ENCODE measurements around the gene WWC1.

The WWC1 gene

GRCh38 chr5:168291342-168291963 is at the start of gene WWC1:
Gene WWC1, plus strand, starts transcription at chr5:168291645. Its CDS starts 508 bp downstream, at chr5:168292153.
- peak within 1 kb of the TSS; percentile 54; the same call in 1 of the 2 replicates for H3K4me3 ChIP-seq (ENCODE audit: low read length)
- no peak for TF ChIP-seq ZNF274 (IDR thresholded peaks at IDR 0.05; ENCODE audit: low read depth, low read length)

GRCh38 chr5:168244838-168245559 is 46.4 kb upstream of the WWC1 start:
- no peak overlapping the region for H3K4me3 ChIP-seq (ENCODE audit: low read length)
- no peak for TF ChIP-seq ZNF274 (IDR thresholded peaks at IDR 0.05; ENCODE audit: low read depth, low read length)

- no peak for TF ChIP-seq ZNF274 (IDR thresholded peaks at IDR 0.05; ENCODE audit: low read depth, low read length)
- no peak overlapping the region for H3K4me3 ChIP-seq (ENCODE audit: low read length)
Observed at GRCh38 chr5:168249923-168250322, 41.5 kb upstream of the WWC1 start.

GRCh38 chr5:168251259-168251658 is 40.2 kb upstream of the WWC1 start:
- no peak overlapping the region for H3K4me3 ChIP-seq (ENCODE audit: low read length)
- TF ChIP-seq ZNF274 (IDR thresholded peaks at IDR 0.05; ENCODE audit: low read depth, low read length), result no peak

DNA sequence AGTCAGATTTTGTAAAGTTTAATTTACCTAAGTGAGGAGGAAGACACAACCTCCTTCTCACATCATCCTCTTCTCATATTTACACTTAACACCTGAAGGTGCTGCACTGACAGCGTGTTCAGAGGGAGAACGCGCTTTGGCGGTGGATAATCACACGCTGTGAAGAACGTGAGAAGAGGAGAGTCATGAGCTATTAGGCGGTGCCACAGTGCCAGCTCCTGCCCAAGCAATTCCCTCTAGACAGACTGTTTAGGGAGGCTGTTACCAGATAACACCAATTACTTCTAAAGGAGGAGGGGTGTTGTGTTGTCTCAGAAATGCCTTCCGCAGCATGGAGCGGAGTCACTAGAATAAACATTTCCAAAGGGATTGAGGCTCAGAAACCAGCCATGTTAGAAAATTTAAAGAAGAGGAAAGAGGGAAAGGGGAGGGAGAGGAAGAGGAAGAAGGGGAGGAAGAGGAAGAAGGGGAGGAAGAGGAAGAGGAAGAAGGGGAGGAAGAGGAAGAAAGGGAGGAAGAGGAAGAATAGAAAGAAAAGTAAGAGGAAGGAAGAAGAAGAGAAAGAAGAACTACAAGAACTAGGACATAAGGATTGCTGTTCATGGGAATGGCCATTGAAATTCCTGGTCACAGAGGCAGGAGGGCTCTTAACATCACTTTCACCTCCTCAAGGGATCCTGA is 37.3 kb upstream of the WWC1 start:
- no peak overlapping the region for H3K4me3 ChIP-seq (ENCODE audit: low read length)
- TF ChIP-seq ZNF274 (IDR thresholded peaks at IDR 0.05; ENCODE audit: low read depth, low read length), result no peak

GRCh38 chr5:168260353-168261226 is 30.9 kb upstream of the WWC1 start:
- H3K4me3 ChIP-seq (ENCODE audit: low read length), result no peak overlapping the region
- no peak for TF ChIP-seq ZNF274 (IDR thresholded peaks at IDR 0.05; ENCODE audit: low read depth, low read length)

DNA sequence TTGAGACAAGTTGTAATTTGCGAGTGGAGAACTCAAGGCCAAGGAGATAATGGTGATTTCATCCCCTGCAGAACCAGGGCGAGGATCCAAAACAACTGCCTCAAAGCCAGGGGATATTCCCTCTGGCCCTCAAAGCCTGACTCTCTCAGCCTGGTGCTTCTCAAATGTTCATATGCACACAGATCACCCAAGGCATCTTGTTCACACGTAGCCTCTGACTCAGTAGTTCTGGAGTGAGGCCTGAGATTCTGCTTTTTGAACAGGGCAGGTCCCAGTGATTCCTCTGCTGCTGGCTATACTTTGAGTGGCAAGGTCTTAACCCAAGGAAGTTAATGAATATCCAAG is 30.2 kb upstream of the WWC1 start:
- no peak for TF ChIP-seq ZNF274 (IDR thresholded peaks at IDR 0.05; ENCODE audit: low read depth, low read length)
- H3K4me3 ChIP-seq (ENCODE audit: low read length), result no peak overlapping the region

DNA sequence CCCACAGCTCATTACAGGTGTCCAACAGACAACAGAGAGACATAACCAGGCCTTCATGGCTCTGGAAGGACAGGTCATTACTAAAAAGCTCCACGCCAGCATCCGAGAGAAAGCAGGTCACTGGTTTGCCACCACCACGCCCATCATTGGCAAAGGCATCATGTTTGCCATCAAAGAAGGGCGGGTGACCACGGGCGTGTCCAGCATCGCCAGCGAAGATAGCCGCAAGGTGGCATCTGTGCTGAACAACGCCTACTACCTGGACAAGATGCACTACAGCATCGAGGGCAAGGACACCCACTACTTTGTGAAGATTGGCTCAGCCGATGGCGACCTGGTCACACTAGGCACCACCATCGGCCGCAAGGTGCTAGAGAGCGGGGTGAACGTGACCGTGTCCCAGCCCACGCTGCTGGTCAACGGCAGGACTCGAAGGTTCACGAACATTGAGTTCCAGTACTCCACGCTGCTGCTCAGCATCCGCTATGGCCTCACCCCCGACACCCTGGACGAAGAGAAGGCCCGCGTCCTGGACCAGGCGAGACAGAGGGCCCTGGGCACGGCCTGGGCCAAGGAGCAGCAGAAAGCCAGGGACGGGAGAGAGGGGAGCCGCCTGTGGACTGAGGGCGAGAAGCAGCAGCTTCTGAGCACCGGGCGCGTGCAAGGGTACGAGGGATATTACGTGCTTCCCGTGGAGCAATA is 29.3 kb upstream of the WWC1 start:
- no peak overlapping the region for H3K4me3 ChIP-seq (ENCODE audit: low read length)
- TF ChIP-seq ZNF274 (IDR thresholded peaks at IDR 0.05; ENCODE audit: low read depth, low read length), result no peak

GRCh38 chr5:168263121-168263520 is 28.3 kb upstream of the WWC1 start:
- no peak for TF ChIP-seq ZNF274 (IDR thresholded peaks at IDR 0.05; ENCODE audit: low read depth, low read length)
- H3K4me3 ChIP-seq (ENCODE audit: low read length), result no peak overlapping the region

- H3K4me3 ChIP-seq (ENCODE audit: low read length), result no peak overlapping the region
- TF ChIP-seq ZNF274 (IDR thresholded peaks at IDR 0.05; ENCODE audit: low read depth, low read length), result no peak
Observed at GRCh38 chr5:168266016-168266415, 25.4 kb upstream of the WWC1 start.

GRCh38 chr5:168268949-168269936 is 22.2 kb upstream of the WWC1 start:
- H3K4me3 ChIP-seq (ENCODE audit: low read length), result no peak overlapping the region
- TF ChIP-seq ZNF274 (IDR thresholded peaks at IDR 0.05; ENCODE audit: low read depth, low read length), result no peak

DNA sequence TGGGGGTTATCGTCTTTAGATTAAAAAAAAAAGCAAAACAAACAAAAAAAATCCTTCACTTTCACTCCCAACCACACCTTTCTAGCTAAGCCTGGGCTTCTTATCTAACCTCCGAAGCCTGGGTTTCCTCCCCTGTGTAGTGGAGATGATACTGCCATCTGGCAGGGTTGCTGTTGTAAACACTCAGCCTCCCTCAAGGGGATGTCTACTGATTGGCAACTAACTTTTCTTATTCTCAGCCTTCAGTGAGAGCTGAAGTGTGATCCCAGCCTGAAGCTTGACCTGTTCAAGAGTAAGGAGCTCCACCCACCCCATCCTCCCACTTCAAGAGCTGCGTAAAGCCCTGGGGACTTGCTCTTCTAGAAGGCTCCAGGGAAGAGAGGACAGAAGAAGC is 21.5 kb upstream of the WWC1 start:
- no peak overlapping the region for H3K4me3 ChIP-seq (ENCODE audit: low read length)
- TF ChIP-seq ZNF274 (IDR thresholded peaks at IDR 0.05; ENCODE audit: low read depth, low read length), result no peak

Data from GM08714 (cell line).